GM19468 (cell line): ENCODE measurements around the gene HOXA1.

Source experiments
- ATAC-seq: cut with Tn5 transposase; IDR thresholded peaks from one replicate; pipeline ENCODE4 v1.9.1; 2021; ENCODE audit warnings: mild to moderate bottlenecking, moderate library complexity, moderate number of reproducible peaks; ENCODE audit not compliant: unreplicated experiment; ENCODE audit errors: extremely low read depth

The HOXA1 gene

GRCh38 chr7:27095897-27096767 lies at the start of gene HOXA1:
HOXA1 (minus strand) TSS chr7:27096000; CDS start chr7:27095912, 88 bp downstream.
- ATAC-seq = peak; percentile 74

- ATAC-seq = no peak
These were observed 49.5 kb upstream of the HOXA1 start for GRCh38 chr7:27145165-27145913.

- no peak for ATAC-seq
These were observed 49.0 kb upstream of the HOXA1 start for GRCh38 chr7:27144781-27145164.

- ATAC-seq = no peak
These were observed 48.4 kb upstream of the HOXA1 start for GRCh38 chr7:27143950-27144780.

- ATAC-seq = no peak
These were observed 47.5 kb upstream of the HOXA1 start, which contains the start of gene HOXA5 for GRCh38 chr7:27143023-27143949. HOXA5 (minus strand) TSS chr7:27143681; CDS start chr7:27143607, 74 bp downstream.

GRCh38 chr7:27142580-27143022 lies 46.8 kb upstream of the HOXA1 start:
- ATAC-seq = no peak

- ATAC-seq = no peak
These were observed 46.3 kb upstream of the HOXA1 start for GRCh38 chr7:27141923-27142579.

GRCh38 chr7:27141137-27141922 lies 45.5 kb upstream of the HOXA1 start:
- ATAC-seq = no peak

- ATAC-seq = no peak
These were observed 44.5 kb upstream of the HOXA1 start for GRCh38 chr7:27140126-27140857.

- no peak for ATAC-seq
These were observed 43.7 kb upstream of the HOXA1 start for GRCh38 chr7:27139334-27140125.

GRCh38 chr7:27138985-27139333 lies 43.2 kb upstream of the HOXA1 start:
- no peak for ATAC-seq

GRCh38 chr7:27138472-27138871 lies 42.7 kb upstream of the HOXA1 start:
- no peak for ATAC-seq

- ATAC-seq = no peak
These were observed 42.0 kb upstream of the HOXA1 start for GRCh38 chr7:27137640-27138315.

- no peak for ATAC-seq
These were observed 38.6 kb upstream of the HOXA1 start for GRCh38 chr7:27134392-27134791.

GRCh38 chr7:27133409-27134231 lies 37.8 kb upstream of the HOXA1 start:
- no peak for ATAC-seq
